DND-41 (cell line): ENCODE results near the gene DIPK1C.

Source experiments
- ATAC-seq: fragments of 200-7000 bp; cut with Tn5 transposase; 3 replicates; pipeline ENCODE4 v1.9.1; 2021; ENCODE audit warnings: low read depth; ENCODE audit not compliant: insufficient read depth
- DNase-seq: peaks from one replicate; pipeline ENCODE4 v3.0.0-alpha.2; 2020
- H2AFZ ChIP-seq: 2 replicates; pipeline ENCODE4 v1.6.0; 2012; ENCODE audit warnings: low read depth, low read length
- H3K27ac ChIP-seq: 2 replicates; pipeline ENCODE4 v1.5.1; 2012; ENCODE audit warnings: low read length, inconsistent platforms
- H3K27me3 ChIP-seq: fragments of 200-600 bp; sonication (generic); 2 replicates; pipeline ENCODE4 v1.6.0; 2012; ENCODE audit warnings: low read length, mild to moderate bottlenecking, inconsistent platforms; ENCODE audit not compliant: insufficient read depth, poor library complexity
- H3K36me3 ChIP-seq: 2 replicates; pipeline ENCODE4 v1.5.1; 2012; ENCODE audit warnings: low read length, inconsistent platforms; ENCODE audit not compliant: insufficient read depth
- H3K4me1 ChIP-seq: 2 replicates; pipeline ENCODE4 v1.5.1; 2012; ENCODE audit warnings: mild to moderate bottlenecking, low read length; ENCODE audit not compliant: insufficient read depth
- H3K4me2 ChIP-seq: 2 replicates; pipeline ENCODE4 v1.6.0; 2012; ENCODE audit warnings: mild to moderate bottlenecking, moderate library complexity, low read length, inconsistent platforms; ENCODE audit not compliant: insufficient read depth
- H3K4me3 ChIP-seq, 2 experiments: fragments of 200-600 bp in 1 of 2; shearing (Covaris generic) in 1 of 2; 2 replicates each; pipeline ENCODE4 v1.5.1; 2012 to 2016; ENCODE audit warnings: inconsistent platforms in 2 of 2, low read length in 2 of 2, mild to moderate bottlenecking in 2 of 2, low read depth in 1 of 2, moderate library complexity in 1 of 2
- H3K79me2 ChIP-seq: 2 replicates; pipeline ENCODE4 v1.6.0; 2012; ENCODE audit warnings: low read length, inconsistent platforms; ENCODE audit not compliant: insufficient read depth
- H3K9ac ChIP-seq: 2 replicates; pipeline ENCODE4 v1.6.0; 2012; ENCODE audit warnings: low read depth, mild to moderate bottlenecking, inconsistent platforms, low read length, moderate library complexity
- H3K9me3 ChIP-seq: 2 replicates; pipeline ENCODE4 v1.5.1; 2012; ENCODE audit warnings: low read length, moderate library complexity, mild to moderate bottlenecking, inconsistent platforms; ENCODE audit not compliant: insufficient read depth, severe bottlenecking
- H4K20me1 ChIP-seq: 2 replicates; pipeline ENCODE4 v1.6.0; 2012; ENCODE audit warnings: low read length; ENCODE audit not compliant: insufficient read depth
- EZH2 ChIP-seq: IDR thresholded peaks from 3 replicates; pipeline ENCODE4 v1.6.1; 2012; ENCODE audit warnings: borderline replicate concordance, low read depth, mild to moderate bottlenecking, moderate library complexity, low read length, inconsistent platforms; ENCODE audit not compliant: severe bottlenecking
- TF ChIP-seq, protein P1 (sequence below): IDR thresholded peaks from 2 replicates; pipeline ENCODE4 v1.5.1; 2012; ENCODE audit warnings: borderline replicate concordance, low read length, moderate library complexity, mild to moderate bottlenecking; ENCODE audit not compliant: poor library complexity, severe bottlenecking; ENCODE audit errors: extremely low read depth

DIPK1C gene

DNA sequence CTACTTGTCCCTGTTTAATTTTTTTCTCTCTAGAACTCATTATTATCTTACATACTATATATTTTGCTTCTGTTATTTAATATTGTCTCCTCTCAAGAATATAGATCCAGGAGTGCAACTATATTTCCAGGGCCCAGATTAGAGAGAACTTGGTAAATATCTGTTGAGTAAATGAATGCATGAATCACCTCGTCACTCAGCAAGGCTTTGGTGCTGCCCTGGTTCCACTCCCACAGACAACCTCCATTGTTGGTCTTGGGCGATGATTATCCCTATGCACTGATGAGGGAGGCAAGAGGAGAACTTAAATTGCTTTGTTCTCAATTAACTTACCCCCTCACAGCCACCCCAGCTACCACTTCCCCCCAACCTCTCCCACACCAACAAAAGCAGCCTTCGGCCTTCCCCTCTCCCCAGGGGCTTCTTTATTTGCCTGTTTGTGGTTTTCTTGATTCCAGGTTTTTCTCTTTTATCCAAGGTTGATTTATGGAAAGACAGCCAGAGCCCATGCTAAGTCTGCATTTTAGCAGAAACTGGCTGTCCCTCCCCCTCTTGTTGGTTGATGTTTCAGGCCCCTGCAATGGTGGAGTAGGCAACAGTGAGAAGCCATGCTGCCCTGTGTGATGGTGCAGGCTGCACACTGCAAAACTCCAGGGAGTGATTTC, 17.0 kb upstream of the DIPK1C start:
- Histone ChIP-seq H2AFZ (no peak overlapping the region), H3K36me3 (no peaks in the 10 kb centered on the region), H3K9me3 (peaks cover 7% of the 10 kb centered on the region), H3K4me2 (no peak overlapping the region), H3K27ac (no peak overlapping the region), H3K79me2 (no peaks in the 10 kb centered on the region), H3K4me3 (no peak overlapping the region), H3K4me1 (no peaks in the 10 kb centered on the region), H3K27me3 (peaks cover 7% of the 10 kb centered on the region), H3K9ac (no peak overlapping the region), H4K20me1 (no peaks in the 10 kb centered on the region)
- TF ChIP-seq, protein P1, sequence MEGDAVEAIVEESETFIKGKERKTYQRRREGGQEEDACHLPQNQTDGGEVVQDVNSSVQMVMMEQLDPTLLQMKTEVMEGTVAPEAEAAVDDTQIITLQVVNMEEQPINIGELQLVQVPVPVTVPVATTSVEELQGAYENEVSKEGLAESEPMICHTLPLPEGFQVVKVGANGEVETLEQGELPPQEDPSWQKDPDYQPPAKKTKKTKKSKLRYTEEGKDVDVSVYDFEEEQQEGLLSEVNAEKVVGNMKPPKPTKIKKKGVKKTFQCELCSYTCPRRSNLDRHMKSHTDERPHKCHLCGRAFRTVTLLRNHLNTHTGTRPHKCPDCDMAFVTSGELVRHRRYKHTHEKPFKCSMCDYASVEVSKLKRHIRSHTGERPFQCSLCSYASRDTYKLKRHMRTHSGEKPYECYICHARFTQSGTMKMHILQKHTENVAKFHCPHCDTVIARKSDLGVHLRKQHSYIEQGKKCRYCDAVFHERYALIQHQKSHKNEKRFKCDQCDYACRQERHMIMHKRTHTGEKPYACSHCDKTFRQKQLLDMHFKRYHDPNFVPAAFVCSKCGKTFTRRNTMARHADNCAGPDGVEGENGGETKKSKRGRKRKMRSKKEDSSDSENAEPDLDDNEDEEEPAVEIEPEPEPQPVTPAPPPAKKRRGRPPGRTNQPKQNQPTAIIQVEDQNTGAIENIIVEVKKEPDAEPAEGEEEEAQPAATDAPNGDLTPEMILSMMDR: no peak
- TF ChIP-seq EZH2: no peak
- DNase-seq (no peak), ATAC-seq (no peak)

DNA sequence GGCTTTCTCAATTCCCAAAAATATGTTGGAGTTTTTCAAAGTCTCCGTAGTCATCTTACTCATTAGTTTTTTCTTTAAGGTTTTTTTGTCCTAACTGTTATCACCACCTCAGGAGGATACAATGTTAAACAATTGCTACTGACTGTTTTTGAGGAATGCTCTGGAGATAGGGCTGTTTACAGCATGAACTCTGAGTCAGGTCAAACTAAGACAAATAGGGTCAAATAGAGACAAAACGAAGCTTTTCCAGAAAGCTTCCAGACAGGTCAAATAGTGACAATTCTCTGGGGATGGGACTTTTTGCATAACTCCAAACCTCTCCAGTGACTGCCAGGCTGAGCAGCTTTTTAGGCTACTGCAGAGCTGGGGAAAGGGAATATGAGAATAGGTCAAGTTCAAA, 15.2 kb upstream of the DIPK1C start:
- Histone ChIP-seq H3K36me3 (no peaks in the 10 kb centered on the region), H3K9ac (no peak overlapping the region), H3K27ac (no peak overlapping the region), H3K4me2 (no peak overlapping the region), H3K4me1 (no peaks in the 10 kb centered on the region), H3K27me3 (peaks cover 7% of the 10 kb centered on the region), H3K79me2 (no peaks in the 10 kb centered on the region), H3K9me3 (peaks cover 7% of the 10 kb centered on the region), H3K4me3 (no peak overlapping the region), H4K20me1 (no peaks in the 10 kb centered on the region), H2AFZ (no peak overlapping the region)
- ATAC-seq (no peak), DNase-seq (no peak)
- TF ChIP-seq, protein P1: no peak
- no peak for TF ChIP-seq EZH2

DNA sequence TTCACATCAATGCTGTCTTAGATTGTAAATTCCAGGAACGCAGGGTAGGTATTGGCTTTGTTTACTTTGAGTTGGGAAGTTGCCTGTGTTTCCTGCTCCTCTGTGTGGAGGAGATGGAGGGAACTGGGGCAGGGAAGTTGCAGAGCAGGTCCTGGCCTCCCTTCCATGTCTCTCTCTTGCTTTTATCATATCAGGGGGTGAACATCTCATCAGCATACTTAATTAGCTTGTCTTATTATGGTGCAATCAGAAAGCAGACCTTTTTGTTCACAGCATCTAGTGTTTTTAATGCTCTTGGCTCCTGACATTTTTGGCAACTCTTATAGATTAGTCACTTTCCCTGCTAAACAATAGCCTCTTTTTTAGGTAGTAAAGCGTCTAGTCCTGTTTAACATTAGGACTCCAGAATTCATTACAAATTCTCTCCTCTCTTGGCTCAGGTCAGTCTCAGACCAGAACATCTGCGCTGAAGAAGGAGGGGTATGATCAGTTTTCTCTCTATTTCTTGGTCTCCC, 11.5 kb upstream of the DIPK1C start:
- Histone ChIP-seq H3K27ac (no peak overlapping the region), H4K20me1 (no peaks in the 10 kb centered on the region), H3K27me3 (peaks cover 3% of the 10 kb centered on the region), H3K4me2 (no peak overlapping the region), H3K4me1 (no peaks in the 10 kb centered on the region), H2AFZ (no peak overlapping the region), H3K9me3 (peaks cover 7% of the 10 kb centered on the region), H3K9ac (no peak overlapping the region), H3K4me3 (no peak overlapping the region), H3K79me2 (no peaks in the 10 kb centered on the region), H3K36me3 (no peaks in the 10 kb centered on the region)
- ATAC-seq (no peak), DNase-seq (no peak)
- TF ChIP-seq, protein P1: no peak
- no peak for TF ChIP-seq EZH2
